ENCODE results near the gene IRF2.

Gene IRF2

DNA sequence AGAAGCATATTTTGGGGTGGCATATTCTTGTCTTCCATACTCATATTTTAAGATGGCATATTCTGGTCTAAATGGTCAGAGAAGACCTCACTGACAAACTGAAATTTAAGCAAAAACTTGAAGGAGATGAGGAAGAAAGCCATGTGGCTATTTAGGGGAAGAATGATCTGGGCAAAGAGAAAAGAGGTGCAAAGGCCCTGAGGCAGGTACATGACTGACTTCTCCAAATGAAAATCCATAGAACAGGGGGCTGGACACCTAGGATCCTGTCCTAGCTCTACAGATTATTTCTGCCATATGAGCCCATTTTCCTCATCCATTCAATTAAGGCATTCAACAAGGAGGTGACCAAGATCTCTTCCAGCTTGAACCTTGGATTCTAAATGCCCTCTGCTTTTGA, 105.6 kb downstream of the IRF2 start:
- no peak for FAIRE-seq
- no peak for DNase-seq (ENCODE audit: low spot score)

DNA sequence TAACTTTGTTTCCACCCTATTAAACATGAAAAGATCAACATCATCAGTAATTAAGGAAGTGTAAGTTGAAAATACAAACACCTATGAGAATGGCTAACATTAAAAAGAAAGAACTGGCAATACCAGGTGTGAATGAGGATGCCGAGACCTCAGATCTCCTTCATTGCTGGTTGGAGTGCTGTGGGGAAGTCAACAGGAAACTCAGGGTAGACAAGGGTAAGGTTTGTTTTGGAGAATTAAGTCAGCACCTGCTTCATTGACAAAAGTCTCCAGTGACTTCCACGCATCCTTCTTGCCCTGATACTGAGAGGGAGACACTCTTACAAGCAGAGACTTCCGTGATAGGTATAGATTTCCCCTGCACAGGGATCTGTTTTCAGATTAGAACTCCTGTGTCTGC, 106.1 kb downstream of the IRF2 start:
- DNase-seq (ENCODE audit: low spot score) (no peak), FAIRE-seq (no peak)

DNA sequence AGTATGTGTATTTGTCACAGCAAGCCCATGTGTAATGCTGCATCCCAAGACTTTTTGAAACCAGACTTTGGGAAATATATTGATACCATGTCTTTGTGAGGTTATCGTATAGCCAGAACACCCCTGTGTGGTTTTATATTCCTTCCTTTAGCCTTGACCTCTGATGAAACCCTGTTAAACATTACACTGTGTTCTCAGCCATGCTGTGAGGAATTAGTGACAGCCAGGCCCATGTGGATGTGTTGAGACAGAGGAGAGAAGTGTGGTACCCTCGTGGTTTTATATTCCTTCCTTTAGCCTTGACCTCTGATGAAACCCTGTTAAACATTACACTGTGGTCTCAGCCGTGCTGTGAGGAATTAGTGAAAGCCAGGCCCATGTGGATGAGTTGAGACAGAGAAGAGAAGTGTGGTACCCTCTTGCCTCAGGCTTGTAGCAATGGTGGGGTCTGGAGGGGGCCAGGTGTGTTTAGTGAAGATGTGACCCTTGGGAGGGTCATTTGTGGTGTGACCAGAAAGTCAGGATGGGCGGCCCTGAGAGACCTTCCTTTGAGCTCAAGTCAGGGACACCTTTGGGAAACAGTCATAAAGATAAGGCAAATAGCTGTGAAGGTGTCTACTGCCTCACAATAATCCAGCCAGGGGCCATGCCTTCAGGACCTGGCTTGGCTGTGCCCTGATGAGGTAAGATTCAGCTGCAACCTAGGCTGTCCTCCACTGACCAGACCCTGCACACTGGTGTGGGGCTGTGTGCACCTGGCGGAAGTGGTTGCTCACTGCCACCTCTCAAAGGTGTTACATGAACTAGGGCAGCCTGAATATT, 110.0 kb downstream of the IRF2 start:
- DNase-seq (ENCODE audit: low spot score) (no peak), FAIRE-seq (no peak)

DNA sequence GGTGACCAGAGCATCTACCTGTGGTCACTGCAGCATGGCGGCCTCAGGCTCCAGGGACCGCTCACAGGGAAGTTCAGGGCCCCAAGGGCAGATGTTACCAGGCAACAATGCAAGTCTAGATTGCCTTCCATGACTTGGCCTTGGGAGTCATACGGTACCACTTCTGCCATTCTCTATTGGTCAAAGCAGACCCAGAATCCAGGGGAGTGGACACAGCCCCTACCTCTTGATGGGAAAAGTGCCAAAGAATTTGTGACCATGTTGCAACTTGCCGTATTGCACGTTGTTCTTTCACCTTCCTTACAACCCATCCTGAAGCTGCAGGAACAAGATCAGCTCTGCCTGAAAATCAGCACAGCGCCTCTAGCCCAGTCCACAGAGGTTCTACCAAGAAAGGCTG, 111.1 kb downstream of the IRF2 start:
- no peak for DNase-seq (ENCODE audit: low spot score)
- no peak for FAIRE-seq

DNA sequence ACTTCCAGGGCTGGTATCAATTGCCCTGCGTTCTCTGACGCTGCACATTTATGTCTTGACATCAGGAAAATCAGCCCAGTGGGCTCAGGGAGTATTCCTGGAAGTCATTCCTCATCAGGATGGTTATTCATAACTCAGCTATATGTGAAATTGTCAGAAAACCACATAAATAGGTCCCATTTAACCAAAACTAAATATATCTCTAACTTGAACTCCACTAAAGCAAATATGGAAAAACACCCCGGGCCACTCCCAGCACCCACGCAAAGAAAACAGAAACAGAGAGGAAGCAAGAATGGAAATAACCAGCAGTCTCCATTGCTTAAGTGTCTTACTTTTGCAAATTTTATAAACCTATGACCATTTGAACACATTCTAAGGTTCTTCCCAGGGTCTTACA, 112.0 kb downstream of the IRF2 start:
- FAIRE-seq, result no peak
- DNase-seq (ENCODE audit: low spot score), result no peak

DNA sequence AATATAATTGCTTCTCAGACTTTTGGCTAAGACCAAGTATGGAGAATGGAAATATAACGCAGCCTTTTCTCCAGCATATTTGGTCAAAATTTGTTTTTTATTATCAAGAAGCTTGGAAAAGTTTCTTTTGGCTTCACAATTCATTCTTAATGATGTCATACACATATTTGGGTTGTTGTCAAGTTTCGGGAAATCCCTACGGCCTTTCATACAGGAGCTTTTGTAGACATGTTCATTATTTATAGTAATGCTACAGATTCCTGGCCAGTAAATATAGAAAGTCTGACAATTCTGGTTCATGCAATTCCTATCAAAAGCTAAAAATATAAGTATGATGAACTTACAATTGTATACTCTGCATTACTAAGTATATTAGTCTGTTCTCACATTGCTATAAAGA, 112.9 kb downstream of the IRF2 start:
- FAIRE-seq, result no peak
- no peak for DNase-seq (ENCODE audit: low spot score)

DNA sequence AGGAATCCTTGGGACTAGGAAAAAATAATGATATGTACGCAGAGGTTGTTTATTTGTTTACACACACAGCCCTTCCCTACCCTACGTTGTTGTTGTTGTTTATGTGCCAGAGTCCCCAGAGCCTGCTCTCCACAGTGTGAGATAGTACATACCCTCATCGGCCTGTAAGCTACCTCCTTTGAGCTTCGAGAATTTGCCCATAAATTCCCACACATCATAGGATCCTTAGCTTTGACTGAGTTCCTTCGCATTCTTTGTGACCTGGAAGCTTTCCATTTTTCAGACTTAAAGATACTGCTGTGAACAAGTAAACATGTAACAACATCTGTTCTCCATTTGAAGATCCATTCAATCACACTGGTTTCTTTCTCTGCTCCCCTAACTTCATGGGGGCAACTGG, 114.5 kb downstream of the IRF2 start:
- DNase-seq (ENCODE audit: low spot score) (no peak), FAIRE-seq (no peak)

DNA sequence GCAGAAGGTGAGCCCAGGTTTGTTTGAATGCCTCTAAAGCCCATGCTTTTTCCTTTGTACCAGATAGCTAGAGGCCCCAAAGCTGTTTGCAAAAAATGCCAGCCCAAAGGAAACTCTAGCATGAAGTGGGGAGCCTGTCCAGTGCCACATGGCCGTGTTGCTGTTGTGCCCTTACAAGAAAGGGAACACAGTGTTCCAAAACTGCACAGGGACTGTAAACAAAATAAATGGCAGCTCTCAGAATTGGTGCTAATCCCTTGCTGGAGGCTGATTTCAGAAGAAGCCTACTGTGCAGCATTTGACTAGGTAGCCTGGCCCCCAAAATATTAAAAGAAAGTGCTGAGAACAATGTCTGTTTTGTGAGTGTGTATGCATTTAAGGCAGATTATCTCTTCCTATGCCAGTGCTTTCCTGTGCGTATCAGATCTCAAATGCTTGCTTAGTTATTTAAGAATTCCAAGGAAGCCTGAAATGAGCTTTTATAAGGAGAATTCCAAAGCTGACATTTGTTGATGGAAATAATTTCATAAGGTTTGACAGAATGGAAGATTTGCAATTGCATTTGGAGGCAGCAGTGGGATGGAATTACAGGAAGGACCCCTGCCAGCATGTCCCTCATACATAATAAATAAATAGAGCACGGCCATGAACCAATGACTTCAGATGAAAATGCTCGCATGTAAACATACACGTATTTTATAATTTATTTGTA, 115.7 kb downstream of the IRF2 start:
- FAIRE-seq (no peak), DNase-seq (ENCODE audit: low spot score) (no peak)

DNA sequence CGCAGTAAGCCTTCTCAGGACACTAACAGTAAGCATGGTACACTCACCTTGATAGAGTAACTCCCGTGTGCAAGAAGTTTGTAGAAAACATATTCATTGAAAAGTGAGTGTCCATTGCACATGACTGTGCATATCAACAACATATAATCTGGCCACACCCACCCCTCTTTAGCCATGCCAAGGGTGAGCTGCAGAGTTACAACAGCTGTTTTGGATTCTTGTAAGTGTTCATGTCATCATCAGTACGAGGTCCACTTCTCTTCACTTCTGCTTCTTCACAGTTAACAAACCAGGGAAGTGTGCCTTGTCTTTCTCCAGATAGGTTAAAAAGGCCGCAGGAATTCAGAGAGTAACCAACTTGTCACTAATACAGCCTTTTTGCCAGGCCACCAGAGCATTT, 116.6 kb downstream of the IRF2 start:
- no peak for DNase-seq (ENCODE audit: low spot score)
- no peak for FAIRE-seq

DNA sequence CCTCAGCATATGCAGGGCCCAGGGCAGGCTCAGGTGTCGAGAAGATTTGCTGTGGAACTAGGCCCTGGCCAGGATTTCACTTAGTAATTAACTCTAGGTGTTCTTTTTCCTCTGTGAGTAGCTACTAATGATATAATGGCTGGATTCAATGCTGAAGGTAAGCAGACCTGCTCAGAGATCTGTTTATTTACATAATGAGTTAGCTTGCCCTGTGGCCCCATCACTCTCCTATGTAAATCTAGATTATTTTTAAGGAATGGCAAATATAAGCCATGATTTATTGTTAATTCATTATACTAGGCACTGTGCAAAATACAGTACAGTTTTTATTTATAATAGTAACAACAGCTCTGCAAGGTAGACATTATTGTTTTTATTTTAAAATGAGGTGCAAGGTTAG, 117.2 kb downstream of the IRF2 start:
- no peak for DNase-seq (ENCODE audit: low spot score)
- FAIRE-seq, result no peak

DNA sequence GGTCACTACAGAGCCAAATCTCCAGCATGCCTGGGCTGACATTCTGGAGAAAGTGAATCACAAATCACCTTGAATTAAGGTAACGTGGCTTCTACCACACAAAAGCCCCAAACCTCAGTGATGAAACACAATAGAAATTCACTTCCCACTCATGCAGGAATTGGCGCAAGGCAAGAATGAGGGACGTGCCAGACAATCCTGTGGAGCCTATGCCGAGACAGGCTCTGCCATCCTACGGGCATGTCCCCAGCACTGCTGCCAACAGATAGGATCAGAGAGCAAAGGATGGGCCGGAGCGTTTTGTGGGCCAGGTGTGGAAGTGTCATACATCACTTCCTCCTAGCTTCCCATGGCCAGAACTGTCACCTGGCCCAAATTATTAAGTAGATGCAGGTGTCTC, 118.0 kb downstream of the IRF2 start:
- DNase-seq (ENCODE audit: low spot score) (no peak), FAIRE-seq (no peak)

DNA sequence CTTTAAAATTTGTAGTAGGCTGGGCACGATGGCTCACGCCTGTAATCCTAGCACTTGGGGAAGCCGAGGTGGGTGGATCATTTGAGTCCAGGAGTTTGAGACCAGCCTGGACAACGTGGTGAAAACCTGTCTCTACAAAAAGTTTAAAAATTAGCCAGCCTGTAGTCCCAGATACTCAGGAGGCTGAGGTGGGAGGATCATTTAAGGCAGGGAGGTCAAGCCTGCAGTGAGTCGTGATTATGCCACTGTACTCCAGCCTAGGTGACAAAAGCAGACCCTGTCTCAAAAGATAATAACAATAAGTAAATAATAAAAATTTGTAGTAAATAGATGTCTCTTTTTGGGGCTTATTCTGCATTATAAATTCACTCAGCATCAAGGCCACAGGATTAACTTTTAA, 118.5 kb downstream of the IRF2 start:
- DNase-seq (ENCODE audit: low spot score), result no peak
- no peak for FAIRE-seq

DNA sequence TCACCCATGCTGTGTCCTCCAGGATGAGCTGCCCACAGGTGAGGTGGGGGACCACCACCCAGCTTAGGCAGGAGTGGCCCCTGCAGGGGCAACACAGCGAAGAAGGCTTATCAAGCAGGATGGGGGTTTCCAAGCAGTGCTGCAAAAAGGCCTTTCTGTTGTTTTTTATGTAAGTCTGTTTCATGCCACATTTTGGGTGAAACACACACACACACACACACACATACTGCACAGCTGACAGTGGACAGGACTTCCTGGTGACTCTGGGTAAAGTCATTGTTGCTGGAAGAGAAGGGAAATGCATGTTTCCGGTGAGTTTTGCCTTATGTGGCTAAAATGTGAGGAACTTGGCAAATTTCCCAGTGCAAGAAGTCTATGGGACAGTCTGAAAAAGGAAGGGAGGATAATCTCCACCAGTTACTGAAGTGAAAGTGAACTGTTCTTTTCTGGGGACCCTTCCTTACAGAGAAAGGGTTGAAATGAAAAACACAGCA, 119.2 kb downstream of the IRF2 start:
- DNase-seq (ENCODE audit: low spot score) (peak; percentile 33), FAIRE-seq (no peak)

DNA sequence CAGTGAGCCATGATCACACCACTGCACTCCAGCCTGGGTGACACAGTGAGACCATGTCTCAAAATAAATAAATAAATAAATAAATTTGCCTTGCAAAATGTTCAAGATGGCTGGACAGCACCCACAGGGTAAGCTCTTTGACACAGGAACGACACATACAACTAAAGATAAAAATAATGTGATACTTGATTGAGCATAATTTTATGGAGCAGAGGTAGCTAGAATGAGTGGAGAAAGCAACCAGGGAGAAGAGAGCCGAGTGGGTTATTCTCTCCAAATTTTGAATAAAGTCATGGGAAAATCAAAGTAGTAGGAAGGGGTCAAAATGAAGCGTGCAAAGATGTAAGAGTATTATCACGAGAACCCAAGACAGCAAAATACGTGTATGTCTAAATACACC, 121.5 kb downstream of the IRF2 start:
- DNase-seq (ENCODE audit: low spot score) (no peak), FAIRE-seq (no peak)

DNA sequence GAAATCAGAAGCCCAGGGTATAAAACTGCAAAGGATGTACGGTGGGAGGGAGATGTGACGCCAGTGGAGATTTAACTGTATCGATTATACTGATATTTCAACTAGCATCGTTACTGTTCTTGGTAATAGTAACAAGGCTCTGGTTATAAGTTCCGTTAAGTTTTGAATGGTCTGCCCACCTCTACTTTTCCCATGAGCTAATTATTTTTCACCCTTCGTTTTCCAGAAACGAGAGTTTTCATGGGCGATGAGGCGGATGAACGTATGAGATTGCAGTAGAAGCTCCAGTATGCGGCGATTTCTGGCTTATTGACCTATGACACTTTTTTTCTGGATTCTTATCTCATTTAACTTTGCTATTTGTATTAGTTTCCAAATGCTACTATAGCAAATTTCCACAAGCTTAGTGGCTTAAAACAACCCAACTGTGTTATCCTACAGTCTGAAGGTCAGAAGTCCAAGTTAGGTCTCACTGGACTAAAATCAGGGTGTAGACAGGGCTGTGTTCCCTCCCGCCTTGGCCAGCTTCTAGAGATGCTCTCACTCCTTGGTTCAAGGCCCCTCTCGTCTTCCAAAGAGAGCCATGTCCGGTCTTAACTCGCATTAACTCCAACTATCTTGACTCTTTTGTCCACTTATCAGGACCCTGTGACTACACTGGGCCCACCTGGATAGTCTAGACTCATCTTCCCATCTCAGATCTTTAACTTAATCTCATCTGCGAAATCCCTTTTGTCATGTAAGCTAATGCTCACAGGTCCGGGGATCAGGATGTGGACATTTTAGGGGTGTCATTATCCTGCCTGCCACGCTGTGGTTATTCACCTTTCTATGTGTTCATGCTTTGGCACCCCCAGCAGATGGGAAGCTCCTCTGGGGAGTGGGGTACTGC, 122.5 kb downstream of the IRF2 start:
- FAIRE-seq (no peak), DNase-seq (ENCODE audit: low spot score) (no peak)

DNA sequence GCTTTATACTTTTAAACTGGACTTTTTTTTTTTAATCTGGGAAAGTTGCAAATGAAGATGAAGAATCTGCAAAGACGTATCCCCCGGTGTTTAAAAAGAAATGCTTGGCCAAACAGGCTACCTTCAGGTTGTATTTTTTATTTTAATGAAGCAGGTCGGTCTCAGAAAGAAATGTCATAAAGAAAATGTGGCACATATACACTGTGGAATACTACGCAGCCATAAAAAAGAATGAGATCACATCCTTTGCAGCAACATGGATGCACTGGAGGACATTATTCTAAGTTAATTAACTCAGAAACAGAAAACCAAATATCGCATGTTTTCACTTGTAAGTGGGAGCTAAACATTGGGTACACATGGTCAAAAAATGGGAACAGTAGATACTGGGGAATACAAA, 123.4 kb downstream of the IRF2 start:
- DNase-seq (ENCODE audit: low spot score), result no peak
- no peak for FAIRE-seq

DNA sequence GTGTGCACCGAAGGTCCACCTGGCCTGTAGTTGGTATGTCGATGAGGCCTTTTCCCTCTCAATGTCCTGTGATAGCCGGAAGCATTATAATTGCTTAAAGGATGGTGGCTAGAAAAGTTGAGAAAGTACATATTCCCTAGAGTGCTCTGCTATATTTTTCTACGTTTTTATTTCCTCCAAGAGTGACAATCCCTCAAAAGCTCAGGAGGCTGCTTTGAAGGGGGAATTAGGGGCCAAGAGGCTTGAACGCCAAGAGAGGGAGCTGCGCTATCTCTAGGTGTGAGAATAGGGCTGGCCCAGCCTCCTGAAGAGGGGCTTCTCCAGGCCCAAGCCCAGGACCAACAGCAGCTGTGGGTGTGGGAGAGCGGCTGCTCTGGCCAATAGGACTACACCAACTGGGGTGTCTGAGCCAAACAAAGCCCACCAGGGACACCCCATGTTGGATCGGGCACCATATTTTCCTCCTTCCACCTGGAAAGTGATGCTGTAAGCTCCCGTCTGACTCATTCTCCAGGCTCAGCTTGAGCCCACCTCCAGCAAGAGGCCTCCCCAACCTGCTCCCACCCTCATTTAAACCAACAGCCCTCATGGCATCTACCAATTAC, 124.0 kb downstream of the IRF2 start:
- DNase-seq (ENCODE audit: low spot score), result no peak
- no peak for FAIRE-seq

DNA sequence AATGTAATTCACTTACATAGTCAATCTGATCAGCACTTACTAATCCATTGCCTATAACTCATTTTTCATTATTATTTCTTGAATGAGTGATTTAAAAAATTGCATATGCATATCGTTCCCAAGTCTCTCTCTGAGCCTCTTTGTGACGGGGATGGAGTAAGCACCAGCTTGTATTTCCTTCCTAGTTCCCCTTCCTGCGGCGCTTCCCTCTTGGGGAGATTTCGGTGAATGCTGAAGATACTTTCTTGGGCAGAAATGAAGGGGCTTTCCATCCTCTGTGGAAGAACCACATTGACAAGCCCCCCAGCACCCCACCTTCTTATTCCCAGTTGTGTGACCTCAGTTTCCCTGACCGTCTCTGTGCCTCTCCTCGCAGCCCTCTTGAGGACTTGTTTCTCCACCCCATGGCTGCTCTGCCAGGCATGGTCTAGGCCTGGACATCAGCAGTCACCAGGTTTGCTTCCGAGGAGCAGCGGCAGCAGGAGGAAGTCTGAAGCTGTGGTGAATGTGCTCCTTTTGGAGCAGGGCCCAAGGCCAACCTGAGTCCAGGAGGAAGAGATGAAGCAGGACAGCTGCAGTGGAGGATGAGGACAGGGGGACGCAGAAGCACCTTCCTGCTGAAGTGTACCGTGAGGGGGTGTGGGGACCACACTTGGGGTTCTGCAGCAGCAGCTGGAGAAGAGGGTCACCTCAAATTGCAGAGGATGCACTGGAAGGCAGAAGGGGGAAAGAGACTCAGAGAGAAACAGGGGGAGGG, 124.9 kb downstream of the IRF2 start:
- no peak for FAIRE-seq

DNA sequence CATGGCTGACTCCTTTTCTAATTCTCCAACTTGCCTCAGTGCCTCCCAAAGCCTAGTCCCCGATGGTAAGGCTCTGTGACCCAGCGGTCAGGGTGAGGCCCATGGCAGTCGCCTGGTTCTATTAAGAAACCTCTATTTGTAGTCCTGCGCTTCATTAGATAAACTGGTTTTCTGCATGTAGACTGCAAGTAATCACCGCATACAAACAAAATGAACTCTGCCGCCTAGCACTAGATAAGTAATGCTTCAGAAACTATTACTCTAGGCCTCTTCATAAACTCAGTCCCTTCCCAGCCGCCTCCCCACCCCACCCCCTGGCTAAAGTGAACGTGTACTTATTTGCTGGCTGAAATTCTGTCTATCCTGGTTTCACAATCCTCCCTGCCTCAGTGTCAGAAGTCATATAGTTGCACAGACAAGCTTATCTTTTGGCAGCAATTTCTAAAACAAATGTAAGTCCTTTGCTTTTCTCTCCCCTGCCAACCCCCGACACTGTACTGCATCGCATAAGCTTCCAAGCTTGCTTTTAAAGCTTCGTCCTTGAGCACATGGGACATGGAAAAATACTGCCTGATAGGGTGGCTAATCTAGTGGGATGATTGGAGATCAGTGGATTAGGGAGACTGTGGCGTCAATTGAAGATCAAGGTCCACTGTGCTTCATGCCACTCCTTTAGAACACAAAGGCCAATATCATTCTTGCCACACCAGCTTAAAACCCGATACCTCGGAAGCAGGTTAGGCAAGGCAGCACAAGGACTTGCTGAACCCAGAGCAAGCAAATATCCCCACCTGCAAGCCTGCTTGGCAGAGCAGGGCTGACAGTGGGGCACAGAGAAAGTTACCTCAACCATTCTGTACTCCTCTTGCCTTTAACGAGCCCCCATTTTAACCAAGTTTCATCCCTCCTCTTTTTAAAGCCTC, 125.8 kb downstream of the IRF2 start:
- DNase-seq (ENCODE audit: low spot score), result no peak
- FAIRE-seq, result no peak

More for the DNA sequence above, 124.9 kb downstream of the IRF2 start:
- no peak for DNase-seq (ENCODE audit: low spot score)

Measured in urothelium cell line (cell line).